IPS-NIHi7 (cell line): Measurements from ENCODE around the gene ZRANB1.

Experiments used
- DNase-seq: peaks from one replicate; pipeline ENCODE4 v3.0.0; 2012; ENCODE audit warnings: mixed read lengths; ENCODE audit errors: extremely low spot score

ZRANB1 gene

DNA sequence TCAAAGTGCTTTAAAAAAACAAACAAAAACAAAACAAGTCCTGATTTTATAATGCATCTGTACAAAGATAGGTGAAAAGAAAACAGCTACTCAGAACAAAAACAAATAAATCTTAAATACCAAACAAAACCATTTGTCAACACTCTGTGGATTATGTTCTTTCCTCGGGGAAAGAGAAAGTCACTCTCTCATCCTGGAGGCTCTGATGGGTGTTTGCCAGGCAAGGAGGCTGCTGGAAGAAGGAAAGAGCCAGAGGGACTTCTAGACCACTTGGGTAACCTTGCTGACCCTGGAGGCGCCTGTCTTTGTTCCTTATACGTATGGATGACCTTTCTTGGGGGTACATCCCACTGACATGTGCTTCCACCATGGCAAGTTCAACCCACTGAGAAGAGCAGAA lies 92.8 kb downstream of the ZRANB1 start:
- no peak for DNase-seq

- no peak for DNase-seq
Observed at GRCh38 chr10:125035136-125035535, 93.2 kb downstream of the ZRANB1 start.

- DNase-seq, result no peak
Observed at GRCh38 chr10:125035588-125036295, 93.8 kb downstream of the ZRANB1 start.

GRCh38 chr10:125037145-125037877 lies 95.4 kb downstream of the ZRANB1 start:
- no peak for DNase-seq
